Esophagus squamous epithelium (tissue), 4 donors: ENCODE measurements around the gene SPOCK1.

Source experiments
- CTCF ChIP-seq, 6 experiments: fragments of 450-650 bp in 4 of 6; fragments of 200-600 bp in 2 of 6; sonication (generic) in 2 of 6; IDR thresholded peaks; one replicate each; pipeline ENCODE4 v1.5.1; 2016 to 2019; ENCODE audit warnings: antibody characterized with exemption in 6 of 6, mild to moderate bottlenecking in 4 of 6, moderate library complexity in 4 of 6
- POLR2A ChIP-seq, 4 donors: fragments of 450-650 bp; IDR thresholded peaks; one replicate each; pipeline ENCODE4 v1.6.1; 2017; ENCODE audit warnings: antibody characterized with exemption in 4 of 4, mild to moderate bottlenecking in 4 of 4, moderate library complexity in 3 of 4

DNA sequence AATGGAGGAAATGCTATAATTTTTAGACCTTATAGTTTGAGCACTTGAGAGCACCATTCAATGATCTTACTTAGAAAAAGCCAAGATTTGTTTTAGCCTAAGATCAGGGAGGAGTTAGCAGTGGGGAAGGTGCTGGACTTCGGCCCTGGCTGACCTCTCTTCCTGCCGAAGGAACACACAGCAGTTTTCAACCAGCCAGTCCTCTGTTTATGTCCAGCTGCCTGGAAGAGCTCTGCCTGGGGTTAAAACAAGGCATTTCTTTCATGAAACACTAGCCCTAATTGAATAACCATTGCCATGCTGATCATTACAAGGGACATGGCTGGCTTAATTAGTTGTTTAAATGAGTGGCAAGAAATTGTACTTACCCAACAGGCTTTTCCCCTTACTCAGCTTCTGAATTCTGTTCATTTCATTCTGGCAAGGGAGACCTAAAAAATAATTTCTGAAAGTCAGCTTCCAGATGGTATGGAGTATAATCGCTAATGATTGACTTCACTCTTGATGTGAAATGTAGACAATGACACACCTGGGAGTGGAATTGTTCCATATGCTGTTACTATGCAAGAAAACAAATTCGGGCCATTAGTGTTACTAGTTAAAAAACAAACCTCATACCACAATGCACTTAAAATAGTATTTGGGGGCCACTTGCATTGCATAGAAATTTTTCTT, 514.2 kb downstream of the SPOCK1 start:
- TF ChIP-seq CTCF (IDR thresholded peaks at IDR 0.05) (no peak), POLR2A (IDR thresholded peaks at IDR 0.05) (no peak)
